ENCODE data around the gene CRCP.
"Not testable (repeated sequence)": the region's sequence is repeated elsewhere in the genome, so short reads cannot be mapped to it uniquely, and the experiment has no call there.

CRCP gene

DNA sequence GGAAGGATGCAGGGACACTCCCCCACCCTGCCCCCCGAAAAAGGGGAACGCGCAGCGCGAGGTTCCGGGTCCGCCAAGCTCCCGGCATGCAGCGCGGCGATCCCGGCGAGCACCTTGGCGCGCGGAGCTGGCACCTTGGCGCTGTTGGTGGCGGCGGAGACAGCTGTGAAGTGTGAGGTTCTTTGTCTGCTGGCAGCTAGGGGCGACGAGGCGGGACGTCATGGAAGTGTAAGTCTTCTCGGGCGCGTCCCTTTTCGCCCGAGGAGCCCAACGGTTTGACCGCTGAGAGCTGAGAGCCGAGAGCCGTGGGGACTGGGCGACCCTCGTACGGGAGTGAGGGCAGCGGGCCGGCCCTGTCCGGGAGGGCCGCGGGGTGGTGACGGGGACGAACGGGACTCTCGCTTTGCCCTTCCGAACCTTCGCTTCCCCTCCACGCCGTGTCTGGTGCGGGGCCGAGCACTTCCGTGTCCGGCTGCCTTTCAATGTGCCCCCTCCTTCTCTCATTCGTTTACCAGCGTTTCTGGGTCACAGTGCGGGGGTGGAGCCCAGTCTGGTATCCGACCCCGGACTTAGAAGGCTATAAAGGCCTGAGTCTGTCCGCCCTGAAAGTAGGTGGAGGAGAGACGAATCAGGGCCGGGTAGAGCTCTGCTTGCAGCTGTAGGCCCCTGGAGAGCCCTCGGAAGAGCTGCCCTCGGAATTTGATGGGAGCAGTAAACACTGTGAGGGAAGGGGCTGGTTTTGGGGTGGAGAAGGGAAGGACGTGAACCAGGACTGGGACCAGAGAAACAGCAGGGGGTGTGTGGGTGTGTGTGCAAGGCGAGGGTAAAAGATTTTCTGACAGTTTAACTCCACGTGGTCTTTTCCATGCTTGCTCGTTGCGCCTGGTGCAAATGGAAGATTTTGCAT is at the start of gene CRCP:
TSS of gene CRCP (plus strand) at position 105 of the 907 bp plus-strand sequence. CDS start at position 221, 116 bp downstream.
- peak; percentile 80 for DNase-seq (ENCODE audit: low spot score)

GRCh38 chr7:66069732-66070131 is 44.9 kb upstream of the CRCP start:
- no peak for DNase-seq (ENCODE audit: low spot score)

GRCh38 chr7:66070222-66070621 is 44.4 kb upstream of the CRCP start:
- DNase-seq (ENCODE audit: low spot score) = no peak

GRCh38 chr7:66072208-66072607 is 42.4 kb upstream of the CRCP start:
- DNase-seq (ENCODE audit: low spot score) = not testable (repeated sequence)

DNA sequence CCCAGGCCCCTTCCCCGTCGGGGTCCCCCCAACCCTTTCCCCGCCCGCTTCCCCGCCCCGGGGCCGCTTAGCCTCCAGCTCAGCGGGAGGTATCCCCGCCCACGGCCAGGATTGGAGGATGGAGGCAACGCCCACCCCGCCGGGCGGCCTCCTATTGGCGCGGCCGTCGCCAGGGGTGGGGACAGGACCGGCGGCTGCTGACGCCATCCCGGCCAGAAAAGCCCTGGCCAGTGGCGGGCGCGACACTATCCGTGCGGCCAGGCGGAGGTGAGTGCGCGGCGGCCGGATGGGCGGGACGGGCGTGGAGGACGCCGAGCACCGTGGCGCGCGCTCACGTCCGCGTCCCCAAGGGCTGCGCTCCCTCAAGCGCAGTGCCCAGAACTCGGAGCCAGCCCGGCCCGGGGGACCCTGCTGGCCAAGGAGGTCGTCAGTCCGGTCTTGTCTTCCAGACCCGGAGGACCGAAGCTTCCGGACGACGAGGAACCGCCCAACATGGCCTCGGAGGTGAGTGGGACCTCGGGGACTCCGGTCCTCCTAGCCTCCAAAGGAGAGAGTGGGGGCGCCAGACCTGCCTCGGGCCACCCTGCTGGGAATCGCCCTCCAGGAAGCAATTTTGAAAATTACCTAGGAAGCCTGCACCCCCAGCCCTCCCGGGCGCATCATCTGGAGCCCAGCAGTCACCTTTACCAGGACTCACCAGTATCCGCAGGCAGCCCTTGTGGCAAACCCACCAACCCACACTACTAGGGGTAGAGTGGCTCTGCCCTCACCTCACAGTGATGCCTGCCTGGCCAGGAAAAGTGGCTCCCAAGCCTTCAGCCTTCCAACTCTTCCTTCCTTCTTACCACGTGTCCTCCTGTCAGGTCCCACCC is 38.8 kb upstream of the CRCP start, which contains the start of gene ASL:
TSS of gene ASL (plus strand) at position 230 of the 872 bp plus-strand sequence. CDS start at position 493, 263 bp downstream.
- DNase-seq (ENCODE audit: low spot score) = peak; percentile 99

- peak; percentile 79 for DNase-seq (ENCODE audit: low spot score)
These were observed 38.0 kb upstream of the CRCP start for GRCh38 chr7:66076462-66077329.

- no peak for DNase-seq (ENCODE audit: low spot score)
These were observed 36.6 kb upstream of the CRCP start for GRCh38 chr7:66078067-66078466.

DNA sequence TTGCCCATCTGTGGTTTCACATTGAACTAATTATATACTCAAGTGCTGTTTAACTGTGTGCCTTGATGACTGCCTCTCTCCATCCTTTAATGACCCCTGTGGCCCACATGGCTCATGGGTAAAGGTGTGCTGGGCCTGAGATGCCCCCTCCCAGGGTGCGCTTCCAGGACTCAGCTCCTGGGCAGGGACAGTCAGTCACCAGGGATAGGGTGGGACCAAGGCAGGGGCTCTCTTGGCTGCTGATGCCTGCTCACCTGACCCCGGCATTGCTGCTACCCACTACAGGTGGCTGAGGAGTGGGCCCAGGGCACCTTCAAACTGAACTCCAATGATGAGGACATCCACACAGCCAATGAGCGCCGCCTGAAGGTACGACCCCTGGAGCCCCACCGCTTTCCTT is 32.6 kb upstream of the CRCP start:
- no peak for DNase-seq (ENCODE audit: low spot score)

DNA sequence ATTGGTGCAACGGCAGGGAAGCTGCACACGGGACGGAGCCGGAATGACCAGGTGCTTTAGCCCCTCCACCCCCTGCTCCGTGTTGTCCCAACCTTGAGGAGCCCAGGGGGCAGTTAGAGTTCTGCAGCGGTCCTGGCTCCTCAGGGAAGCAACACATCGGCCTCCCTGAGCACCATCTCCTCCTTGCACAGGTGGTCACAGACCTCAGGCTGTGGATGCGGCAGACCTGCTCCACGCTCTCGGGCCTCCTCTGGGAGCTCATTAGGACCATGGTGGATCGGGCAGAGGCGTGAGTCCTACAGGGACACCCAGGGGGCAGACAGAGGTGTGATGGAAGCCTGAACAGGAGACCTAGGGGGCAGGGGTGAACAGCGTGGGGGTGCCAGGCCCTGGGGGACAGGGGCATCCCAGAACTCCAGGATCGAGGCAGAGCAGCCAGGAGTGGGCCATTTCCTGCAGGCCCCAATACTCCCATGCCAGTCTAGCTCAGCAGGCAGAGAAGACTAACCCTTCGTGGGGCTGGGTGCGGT is 31.7 kb upstream of the CRCP start:
- DNase-seq (ENCODE audit: low spot score) = no peak

DNA sequence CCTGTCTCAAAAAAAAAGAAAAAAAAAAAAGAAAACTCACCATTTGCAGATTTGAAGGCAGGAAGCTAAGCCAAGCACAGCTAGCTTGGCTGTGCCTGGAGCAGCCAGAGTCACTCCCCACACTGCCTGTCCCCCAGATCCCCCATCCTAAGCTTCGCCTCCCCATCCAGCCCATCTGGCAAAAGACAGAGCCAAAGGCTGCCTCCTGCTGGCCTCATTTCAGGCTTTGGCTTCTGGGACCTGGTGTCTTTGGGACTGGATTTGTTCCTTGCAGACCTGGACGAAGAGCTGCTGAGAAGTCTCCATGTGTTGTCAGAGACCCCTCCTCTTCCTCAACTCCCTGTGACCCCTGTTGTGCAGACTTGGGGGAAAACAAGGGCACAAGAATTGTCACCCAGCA is 31.0 kb upstream of the CRCP start:
- no peak for DNase-seq (ENCODE audit: low spot score)

GRCh38 chr7:66088861-66089838 is 25.5 kb upstream of the CRCP start:
- no peak for DNase-seq (ENCODE audit: low spot score)

DNA sequence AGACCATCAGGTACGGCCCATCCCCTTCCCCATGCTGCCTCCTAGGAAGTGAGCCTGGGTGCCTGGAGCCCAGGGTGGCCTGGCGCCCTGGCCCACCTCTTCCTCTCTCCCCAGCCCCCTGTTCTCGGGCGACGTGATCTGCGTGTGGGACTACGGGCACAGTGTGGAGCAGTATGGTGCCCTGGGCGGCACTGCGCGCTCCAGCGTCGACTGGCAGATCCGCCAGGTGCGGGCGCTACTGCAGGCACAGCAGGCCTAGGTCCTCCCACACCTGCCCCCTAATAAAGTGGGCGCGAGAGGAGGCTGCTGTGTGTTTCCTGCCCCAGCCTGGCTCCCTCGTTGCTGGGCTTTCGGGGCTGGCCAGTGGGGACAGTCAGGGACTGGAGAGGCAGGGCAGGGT is 22.0 kb upstream of the CRCP start:
- no peak for DNase-seq (ENCODE audit: low spot score)

- no peak for DNase-seq (ENCODE audit: low spot score)
These were observed 19.6 kb upstream of the CRCP start for GRCh38 chr7:66095010-66095409.

GRCh38 chr7:66099232-66099550 is 15.5 kb upstream of the CRCP start:
- DNase-seq (ENCODE audit: low spot score) = no peak

- no peak for DNase-seq (ENCODE audit: low spot score)
These were observed 14.9 kb upstream of the CRCP start for GRCh38 chr7:66099551-66100407.

- no peak for DNase-seq (ENCODE audit: low spot score)
These were observed 14.1 kb upstream of the CRCP start for GRCh38 chr7:66100408-66101050.

- DNase-seq (ENCODE audit: low spot score) = not testable (repeated sequence)
These were observed 12.5 kb upstream of the CRCP start for GRCh38 chr7:66102168-66102567.

DNA sequence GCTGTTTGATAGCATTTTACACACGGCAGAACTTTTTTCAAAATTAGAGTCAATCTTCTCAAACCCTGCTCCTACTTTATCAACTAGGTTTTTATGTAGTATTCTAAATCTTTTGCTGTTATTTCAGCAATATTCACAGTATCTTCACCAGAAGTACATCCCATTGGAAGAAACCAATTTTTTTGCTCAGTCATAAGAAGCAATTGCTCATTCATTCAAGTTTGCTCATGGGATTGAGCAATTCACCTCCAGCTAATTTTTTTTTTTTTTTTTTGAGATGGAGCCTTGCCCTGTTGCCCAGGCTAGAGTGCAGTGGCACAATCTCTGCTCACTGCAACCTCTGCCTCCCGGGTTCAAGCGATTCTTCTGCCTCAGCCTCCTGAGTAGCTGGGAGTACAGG is 10.7 kb upstream of the CRCP start:
- not testable (repeated sequence) for DNase-seq (ENCODE audit: low spot score)

GRCh38 chr7:66105263-66105748 is 9.3 kb upstream of the CRCP start:
- DNase-seq (ENCODE audit: low spot score) = no peak

All from HuH-7.5 (cell line).